Measurements from ENCODE around the gene NMRAL1.

NMRAL1 gene

GRCh38 chr16:4474192-4474961, at the start of gene NMRAL1:
Gene NMRAL1, minus strand, starts transcription at chr16:4474625. Its CDS starts 493 bp downstream, at chr16:4474132.
- in situ Hi-C loops (cut with MboI; ENCODE audit: low sequenced_read_pairs), result no loop called here

DNA sequence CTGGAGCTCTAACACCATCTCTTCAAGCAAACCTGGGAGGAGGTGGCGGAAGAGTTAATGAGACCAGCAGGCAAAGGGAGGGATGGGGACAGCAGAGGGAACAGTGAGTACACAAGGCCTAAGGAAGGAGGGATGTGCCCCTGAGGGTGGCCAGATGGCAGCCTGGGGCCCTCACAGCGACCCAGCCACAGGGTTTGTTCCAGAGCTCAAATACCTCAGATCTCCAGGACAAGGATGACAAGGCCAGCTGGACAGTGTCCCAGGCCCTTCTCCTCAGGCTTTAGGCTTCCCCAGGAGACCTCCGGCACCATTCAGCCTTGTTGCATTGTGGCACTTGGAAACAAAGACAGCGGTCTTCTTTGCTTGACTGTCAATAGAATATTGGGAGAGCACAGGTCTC, 49.3 kb upstream of the NMRAL1 start:
- in situ Hi-C loops (cut with MboI; ENCODE audit: low sequenced_read_pairs), result no loop called here

DNA sequence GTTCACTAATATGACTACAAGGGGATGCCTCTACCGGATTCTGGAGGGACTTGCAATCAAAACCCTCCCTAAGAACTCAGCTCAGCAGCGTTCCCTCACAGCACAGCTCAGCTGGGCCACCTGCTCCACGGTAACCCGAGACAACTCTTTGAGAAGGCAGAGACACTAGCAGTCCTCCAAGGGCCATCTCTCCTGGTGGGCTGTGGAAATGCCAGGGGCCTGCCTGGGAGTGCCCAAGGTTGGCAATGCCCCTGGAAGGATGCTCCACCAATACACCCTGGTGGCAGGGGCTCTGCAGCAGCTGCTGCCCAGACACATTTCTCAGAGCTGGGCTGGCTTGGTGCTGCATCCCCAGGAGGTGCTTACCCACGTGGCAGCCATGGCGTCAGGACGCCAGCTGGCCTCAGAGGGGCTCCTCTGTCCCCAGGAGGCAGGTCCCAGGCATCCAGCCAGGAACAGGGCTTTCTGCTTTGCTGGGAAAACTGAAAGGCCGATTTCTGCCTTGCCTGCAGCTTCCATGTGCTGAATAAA, 47.7 kb upstream of the NMRAL1 start:
- in situ Hi-C loops (cut with MboI; ENCODE audit: low sequenced_read_pairs), result no loop called here

- in situ Hi-C loops (cut with MboI; ENCODE audit: low sequenced_read_pairs), result no loop called here
These were observed 46.5 kb upstream of the NMRAL1 start for GRCh38 chr16:4520913-4521312.

DNA sequence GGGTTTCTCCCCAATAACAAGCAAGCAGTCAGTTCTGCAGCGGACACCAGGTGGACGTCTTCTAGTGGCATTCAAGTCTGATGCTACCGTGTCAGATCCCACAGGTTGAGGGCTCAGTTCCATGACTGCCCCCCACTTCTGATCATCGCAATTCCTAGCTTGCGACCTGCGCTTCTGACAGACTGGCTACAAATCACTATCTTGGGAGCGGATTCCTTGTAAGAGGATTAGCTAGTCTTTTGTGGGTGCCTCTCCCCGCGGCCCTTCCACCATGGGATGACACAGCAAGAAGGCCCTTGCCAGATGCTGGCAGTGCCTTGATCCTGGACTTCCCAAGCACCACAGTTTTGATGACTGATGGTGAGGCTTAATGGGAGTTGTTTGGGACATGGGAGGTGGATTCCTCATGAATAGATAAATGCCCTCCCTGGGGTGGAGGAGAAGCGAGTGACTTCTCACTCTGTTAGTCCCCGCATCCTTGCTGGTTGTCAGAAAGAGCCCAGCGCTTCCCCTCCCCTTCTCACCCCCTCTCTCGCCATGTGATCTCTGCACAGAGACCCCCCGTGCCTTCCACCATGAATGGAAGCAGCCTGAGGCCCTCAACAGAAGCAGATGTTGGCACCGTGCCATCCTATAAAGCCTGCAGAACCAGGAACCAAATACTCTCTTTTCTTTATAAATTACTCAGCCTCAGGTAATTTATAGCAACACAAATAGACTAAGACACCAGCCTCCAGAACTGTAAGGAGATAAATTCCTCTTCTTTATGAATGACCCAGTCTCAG, 45.0 kb upstream of the NMRAL1 start:
- in situ Hi-C loops (cut with MboI; ENCODE audit: low sequenced_read_pairs), result no loop called here

DNA sequence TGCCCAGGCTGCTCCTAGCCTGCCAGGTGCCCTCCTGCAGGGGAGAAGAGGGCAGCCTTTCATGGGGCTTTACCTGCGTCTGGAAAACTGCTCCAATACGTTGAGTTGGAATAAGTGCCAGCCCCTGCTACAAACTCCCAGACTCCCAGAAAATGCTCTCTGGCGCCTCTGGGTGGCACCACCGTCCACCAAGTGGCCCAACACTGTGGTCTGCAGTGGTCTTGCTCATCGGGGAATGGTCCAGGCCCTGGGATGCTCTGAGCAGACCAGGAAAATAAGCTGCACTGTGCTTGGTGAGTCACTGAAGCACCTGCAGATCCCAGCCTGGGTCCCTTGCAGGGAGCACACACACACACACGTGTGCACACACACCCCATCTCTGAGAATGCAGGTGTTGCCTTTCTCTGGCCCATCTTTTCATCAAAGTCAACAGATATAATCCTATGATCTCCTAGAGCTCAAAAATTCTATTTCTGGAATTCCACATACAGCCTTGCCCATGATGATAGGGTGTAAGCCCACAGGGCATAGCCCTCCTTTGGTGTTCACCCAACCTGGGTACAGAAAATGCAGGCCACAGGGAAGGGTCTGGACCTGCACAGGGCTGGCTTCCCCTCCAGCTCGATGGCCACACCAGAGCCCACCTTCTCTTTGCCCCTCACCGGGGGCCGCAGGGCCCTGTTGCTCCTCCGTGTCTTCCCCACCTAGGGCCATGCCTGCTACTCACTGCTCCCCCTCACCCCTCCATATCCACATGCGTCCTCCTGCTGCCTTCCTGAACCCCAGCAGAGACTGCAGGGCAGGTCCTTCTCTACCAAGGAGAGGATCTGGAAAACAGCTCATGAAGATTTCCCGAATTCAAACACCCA, 43.6 kb upstream of the NMRAL1 start:
- in situ Hi-C loops (cut with MboI; ENCODE audit: low sequenced_read_pairs), result no loop called here

DNA sequence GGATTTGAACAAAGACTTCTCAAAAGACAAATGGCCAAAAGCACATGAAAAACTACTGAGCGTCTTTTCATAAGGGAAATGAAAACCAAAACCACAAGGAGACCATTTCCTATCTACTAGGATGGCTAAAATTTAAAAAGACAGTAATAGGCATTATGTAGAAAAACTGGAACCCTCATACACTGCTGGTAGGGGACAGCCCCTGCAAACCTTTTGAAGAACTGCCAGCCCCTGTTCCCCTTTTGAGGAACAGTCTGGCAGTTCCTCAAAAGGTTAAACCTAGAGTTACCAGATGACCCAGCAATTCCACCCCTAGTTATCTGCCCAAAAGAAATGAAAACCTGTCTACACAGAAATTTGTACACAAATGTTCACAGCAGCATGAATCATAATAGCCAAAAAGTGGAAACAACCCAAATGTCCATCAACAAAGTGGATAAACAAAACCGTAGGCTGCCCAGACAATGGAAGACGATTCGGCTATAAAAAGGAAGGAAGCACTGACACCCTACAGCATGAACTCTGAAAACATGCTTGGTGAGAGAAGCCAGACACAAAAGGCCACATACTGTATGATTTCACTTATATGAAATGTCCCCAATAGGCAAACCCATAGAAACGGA, 41.3 kb upstream of the NMRAL1 start:
- in situ Hi-C loops (cut with MboI; ENCODE audit: low sequenced_read_pairs), result no loop called here

GRCh38 chr16:4514606-4515005, 40.2 kb upstream of the NMRAL1 start:
- in situ Hi-C loops (cut with MboI; ENCODE audit: low sequenced_read_pairs), result no loop called here

- in situ Hi-C loops (cut with MboI; ENCODE audit: low sequenced_read_pairs), result no loop called here
These were observed 39.5 kb upstream of the NMRAL1 start for GRCh38 chr16:4513881-4514280.

GRCh38 chr16:4513086-4513860, 38.8 kb upstream of the NMRAL1 start:
- in situ Hi-C loops (cut with MboI; ENCODE audit: low sequenced_read_pairs), result no loop called here

GRCh38 chr16:4512473-4512872, 38.0 kb upstream of the NMRAL1 start:
- in situ Hi-C loops (cut with MboI; ENCODE audit: low sequenced_read_pairs), result no loop called here

GRCh38 chr16:4511441-4512082, 37.1 kb upstream of the NMRAL1 start:
- in situ Hi-C loops (cut with MboI; ENCODE audit: low sequenced_read_pairs), result no loop called here

GRCh38 chr16:4510747-4511426, 36.5 kb upstream of the NMRAL1 start:
- in situ Hi-C loops (cut with MboI; ENCODE audit: low sequenced_read_pairs), result no loop called here

- in situ Hi-C loops (cut with MboI; ENCODE audit: low sequenced_read_pairs), result no loop called here
These were observed 35.7 kb upstream of the NMRAL1 start for GRCh38 chr16:4510131-4510530.

- in situ Hi-C loops (cut with MboI; ENCODE audit: low sequenced_read_pairs), result no loop called here
These were observed 35.0 kb upstream of the NMRAL1 start for GRCh38 chr16:4509420-4509819.

DNA sequence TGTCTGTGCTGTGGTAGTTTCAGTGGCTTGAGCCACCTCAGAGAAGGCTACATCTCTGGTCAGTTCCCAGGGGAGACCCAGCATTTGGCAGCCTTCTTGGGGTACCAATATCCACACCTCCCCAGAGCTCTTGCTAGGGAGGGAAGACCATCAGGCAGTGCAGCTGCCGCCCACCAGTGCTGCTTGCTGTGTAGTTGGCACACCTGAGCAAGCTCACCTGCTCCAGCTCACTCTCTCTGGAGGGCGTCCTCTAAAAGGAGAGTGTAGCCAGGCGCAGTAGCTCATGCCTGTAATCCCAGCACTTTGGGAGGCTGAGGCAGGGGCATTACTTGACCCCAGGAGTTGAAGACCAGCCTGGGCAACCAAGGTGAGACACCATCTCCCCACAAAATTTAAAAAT, 34.4 kb upstream of the NMRAL1 start:
- in situ Hi-C loops (cut with MboI; ENCODE audit: low sequenced_read_pairs), result no loop called here

- in situ Hi-C loops (cut with MboI; ENCODE audit: low sequenced_read_pairs), result no loop called here
These were observed 33.3 kb upstream of the NMRAL1 start for GRCh38 chr16:4507588-4508345.

DNA sequence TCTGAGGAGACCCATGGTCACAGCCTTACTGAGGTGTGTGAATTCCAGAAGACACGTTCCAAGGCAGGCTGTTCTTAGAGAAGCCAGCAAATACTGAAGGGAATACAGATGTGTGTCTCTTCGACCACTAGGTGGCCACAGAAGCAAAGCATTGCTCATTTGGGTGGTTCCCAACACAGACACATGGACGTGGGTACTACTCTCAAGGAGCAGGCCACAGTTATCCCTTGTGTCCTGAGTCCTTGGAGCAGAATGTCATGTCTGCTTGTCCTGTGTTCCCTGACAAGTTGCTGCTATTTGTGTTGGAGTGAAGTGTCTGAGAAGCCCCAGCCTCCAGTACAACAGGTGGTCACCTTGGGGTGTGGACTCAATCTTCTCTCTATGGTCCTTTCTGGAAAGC, 32.0 kb upstream of the NMRAL1 start:
- in situ Hi-C loops (cut with MboI; ENCODE audit: low sequenced_read_pairs), result no loop called here

Data from hTERT RPE-1 (cell line).